Measurements from ENCODE around the gene FADS2.

DNA sequence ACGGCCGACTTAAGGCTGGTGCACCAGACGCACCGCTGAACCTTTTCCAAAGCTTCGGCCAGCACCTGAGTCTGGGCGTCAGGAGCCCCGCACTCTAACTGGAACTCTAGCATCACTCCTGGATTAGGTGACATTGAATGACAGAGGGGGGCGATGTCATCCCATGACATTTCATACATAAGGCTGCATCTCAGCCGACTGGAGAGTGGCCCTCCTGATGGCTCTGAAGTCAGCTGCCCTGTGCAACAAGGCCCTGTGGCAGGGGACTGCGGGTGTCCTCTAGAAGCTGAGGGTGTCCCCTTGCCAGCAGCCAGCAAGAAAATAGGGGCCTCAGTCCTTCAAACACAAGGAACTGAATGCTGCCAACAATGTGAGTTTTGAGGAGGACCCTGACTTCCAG, 73.3 kb downstream of the FADS2 start:
- TF ChIP-seq, protein P1, sequence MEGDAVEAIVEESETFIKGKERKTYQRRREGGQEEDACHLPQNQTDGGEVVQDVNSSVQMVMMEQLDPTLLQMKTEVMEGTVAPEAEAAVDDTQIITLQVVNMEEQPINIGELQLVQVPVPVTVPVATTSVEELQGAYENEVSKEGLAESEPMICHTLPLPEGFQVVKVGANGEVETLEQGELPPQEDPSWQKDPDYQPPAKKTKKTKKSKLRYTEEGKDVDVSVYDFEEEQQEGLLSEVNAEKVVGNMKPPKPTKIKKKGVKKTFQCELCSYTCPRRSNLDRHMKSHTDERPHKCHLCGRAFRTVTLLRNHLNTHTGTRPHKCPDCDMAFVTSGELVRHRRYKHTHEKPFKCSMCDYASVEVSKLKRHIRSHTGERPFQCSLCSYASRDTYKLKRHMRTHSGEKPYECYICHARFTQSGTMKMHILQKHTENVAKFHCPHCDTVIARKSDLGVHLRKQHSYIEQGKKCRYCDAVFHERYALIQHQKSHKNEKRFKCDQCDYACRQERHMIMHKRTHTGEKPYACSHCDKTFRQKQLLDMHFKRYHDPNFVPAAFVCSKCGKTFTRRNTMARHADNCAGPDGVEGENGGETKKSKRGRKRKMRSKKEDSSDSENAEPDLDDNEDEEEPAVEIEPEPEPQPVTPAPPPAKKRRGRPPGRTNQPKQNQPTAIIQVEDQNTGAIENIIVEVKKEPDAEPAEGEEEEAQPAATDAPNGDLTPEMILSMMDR (IDR thresholded peaks at IDR 0.05) = no peak
- no peak for TF ChIP-seq POLR2A (IDR thresholded peaks at IDR 0.05)
